Activated CD8-positive, alpha-beta memory T cell treated with anti-CD3 and anti-CD28 coated beads for 36 hours (primary cell): Measurements from ENCODE around the gene MAP2K3. TPM values are rescaled to one million over a fixed set of nuclear protein-coding genes. Genes with fewer than 3 reads are reported as not detected.

Experiments used
- CTCF ChIA-PET: fragments of 350-600 bp; sonication (Branson Sonifier 250); formaldehyde crosslinking; loops from one replicate; lab custom pipeline; 2021; ENCODE audit warnings: antibody characterized with exemption; lab: Charles Lee
- POLR2A ChIA-PET: fragments of 350-600 bp; sonication (Branson Sonifier 250); formaldehyde crosslinking; loops from one replicate; lab custom pipeline; 2021; ENCODE audit warnings: antibody characterized with exemption; lab: Charles Lee
- total RNA-seq, 2 experiments: library from RNA; stranded (reverse); gene quantifications; one replicate each; pipeline ENCODE4 v1.2.3, GENCODE V29; 2021

MAP2K3 gene
- total RNA-seq, 2 experiments from 2014 or later, result 170 to 171 TPM

DNA sequence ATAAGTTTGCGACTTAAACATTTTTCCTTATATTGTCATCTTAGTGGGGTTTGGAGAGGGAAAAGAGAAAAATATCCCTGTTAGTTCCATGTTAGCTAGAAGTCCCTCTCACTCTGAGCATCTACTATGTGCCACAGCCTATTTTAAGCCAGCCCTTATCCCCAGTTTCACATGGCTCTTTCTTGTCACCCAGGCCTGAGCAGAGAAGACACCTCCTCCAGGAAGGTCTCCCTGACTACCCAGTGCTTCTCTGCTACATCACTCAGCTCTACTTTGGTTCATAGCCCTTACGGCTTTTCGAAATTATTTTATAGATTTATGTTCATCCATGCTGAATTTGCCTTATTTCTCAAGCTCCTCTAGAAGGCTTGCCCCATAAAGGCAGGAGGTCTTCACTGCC is 7.2 kb upstream of the MAP2K3 start:
- ChIA-PET POLR2A (no interaction called here), CTCF (interaction anchor here (0.7 to 3.1 kb wide), 3 partner anchors 9 to 235 kb away, joined by 3 to 21 read pairs (median 5); no protein-coding TSS in a partner anchor)

DNA sequence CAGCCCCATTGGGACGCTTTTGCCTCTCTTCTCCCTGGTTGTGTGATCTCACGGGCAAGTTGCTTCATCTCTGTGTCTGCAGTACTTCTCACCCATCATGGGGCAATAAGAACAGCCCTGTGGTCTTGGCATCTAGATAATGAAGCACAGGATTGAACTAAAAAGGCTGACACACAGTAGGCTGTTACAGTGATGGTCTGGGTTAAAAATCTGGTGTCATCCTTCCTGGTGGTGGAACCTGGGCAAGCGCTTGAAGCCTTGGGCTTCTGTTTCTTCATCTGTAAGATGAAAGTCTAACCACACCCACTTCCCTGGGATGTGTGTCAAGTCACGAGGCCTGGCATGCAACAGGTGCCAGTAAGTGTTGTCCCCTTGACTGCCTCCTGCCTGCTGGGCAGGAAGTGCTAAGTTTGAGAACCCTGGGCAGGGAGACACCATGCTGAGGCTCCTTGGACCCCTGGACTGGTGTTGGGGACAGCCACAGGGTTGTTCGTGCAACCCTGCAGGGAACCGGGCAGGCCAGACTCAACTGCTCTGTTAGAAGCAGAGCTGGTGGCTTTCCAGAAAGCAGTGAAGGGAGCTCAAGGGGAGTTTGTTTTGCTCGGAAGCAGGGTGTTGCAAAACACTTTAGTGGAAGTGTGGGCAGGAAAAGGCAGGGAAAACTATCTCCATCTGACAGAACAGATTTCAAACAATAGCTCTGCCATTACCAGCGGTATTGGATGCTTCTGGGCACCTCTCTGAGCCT is 5.9 kb upstream of the MAP2K3 start:
- POLR2A ChIA-PET, result interaction anchor here (0.6 kb wide), 1 partner anchor 11 kb away, joined by 4 read pairs; no protein-coding TSS in a partner anchor
- CTCF ChIA-PET, result interaction anchor here (0.8 to 2.0 kb wide), 10 partner anchors 9 to 235 kb away, joined by 3 to 9 read pairs (median 4); no protein-coding TSS in a partner anchor

DNA sequence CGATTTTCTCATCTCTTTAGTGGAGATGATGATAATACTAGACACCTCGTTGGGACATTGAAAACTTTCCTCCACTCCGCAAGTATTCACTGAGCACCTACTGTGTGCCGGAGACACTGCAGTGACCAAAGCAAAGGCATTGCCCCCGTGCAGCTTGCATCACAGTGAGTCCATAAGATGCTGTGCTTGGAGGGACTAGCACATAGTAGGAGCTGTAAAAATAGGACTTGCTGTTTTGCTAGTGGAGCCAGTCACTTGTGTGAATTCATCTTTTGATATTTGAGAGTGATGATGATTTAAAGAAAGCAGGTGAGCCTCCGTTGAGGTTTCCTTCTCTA is 5.3 kb upstream of the MAP2K3 start:
- ChIA-PET POLR2A (no interaction called here), CTCF (interaction anchor here (0.8 to 2.0 kb wide), 13 partner anchors 9 to 234 kb away, joined by 3 to 9 read pairs (median 5); no protein-coding TSS in a partner anchor)

DNA sequence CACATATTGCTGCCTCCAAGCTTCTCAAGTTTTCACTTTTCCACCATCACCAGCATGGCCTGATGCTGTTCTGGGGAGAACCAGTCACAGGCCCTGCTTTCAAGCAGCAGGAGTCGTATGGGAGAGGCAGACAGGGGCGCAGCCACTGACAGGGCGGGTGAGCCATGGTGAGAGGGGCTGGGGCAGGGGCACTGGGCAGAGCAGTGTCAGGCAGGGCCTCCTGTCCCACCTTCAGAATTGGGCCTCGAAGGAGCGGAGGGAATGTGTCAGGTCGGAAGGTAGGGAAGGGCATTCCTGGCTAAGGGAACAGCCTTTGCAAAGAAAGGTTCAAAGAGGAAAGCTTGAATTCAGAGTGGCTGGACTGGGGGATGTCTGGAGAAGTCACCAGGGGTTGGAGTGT is 4.9 kb upstream of the MAP2K3 start:
- ChIA-PET CTCF (interaction anchor here (0.8 to 2.0 kb wide), 19 partner anchors 9 to 234 kb away, joined by 3 to 9 read pairs (median 4); partner anchors contain the start of gene DHRS7B), POLR2A (no interaction called here)

DNA sequence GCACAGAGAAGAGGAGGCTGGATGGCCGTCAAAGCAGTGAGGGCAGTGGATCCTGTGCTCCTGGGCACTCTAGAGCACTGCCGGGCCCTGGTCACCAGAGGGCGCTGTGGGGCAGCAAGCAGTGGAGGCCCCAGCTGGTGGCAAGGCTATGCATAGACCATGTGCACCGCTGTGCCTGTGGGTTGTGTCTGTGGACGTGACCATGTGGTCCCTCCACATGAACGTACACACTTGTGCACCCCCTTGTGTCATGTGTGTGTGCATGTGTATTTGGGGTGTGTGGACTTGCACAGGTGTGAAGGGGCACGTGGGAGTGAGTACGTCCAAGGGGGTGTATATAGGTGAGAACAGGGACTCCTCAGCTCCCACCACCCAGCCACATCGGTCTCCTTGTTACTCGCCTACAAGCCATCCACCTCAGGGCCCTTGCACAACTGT is 4.4 kb upstream of the MAP2K3 start:
- CTCF ChIA-PET, result interaction anchor here (0.7 to 2.0 kb wide), 15 partner anchors 8 to 233 kb away, joined by 3 to 9 read pairs (median 4); partner anchors contain the start of gene DHRS7B

DNA sequence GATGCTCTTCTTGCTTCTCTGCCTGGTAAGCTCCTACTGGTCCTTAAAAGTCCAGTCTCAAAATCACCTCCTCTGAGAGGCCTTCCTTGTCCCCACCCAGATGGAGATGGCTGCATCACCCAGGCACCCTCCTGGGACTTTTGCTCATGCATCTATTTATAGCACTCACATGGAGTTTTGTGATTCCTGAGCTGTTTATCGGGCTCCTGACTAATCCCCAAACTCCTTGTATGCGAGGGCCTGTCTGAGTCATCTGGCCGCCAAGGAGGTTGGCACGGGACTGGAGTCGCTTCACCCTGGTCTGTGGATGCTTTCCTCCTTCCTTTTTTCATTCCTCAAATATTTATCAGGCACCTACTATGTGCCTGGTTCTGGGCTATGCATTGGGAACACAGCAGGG is 2.3 kb upstream of the MAP2K3 start:
- POLR2A ChIA-PET, result no interaction called here
- CTCF ChIA-PET, result no interaction called here

More for the DNA sequence above, 4.4 kb upstream of the MAP2K3 start:
- POLR2A ChIA-PET, result no interaction called here

DNA sequence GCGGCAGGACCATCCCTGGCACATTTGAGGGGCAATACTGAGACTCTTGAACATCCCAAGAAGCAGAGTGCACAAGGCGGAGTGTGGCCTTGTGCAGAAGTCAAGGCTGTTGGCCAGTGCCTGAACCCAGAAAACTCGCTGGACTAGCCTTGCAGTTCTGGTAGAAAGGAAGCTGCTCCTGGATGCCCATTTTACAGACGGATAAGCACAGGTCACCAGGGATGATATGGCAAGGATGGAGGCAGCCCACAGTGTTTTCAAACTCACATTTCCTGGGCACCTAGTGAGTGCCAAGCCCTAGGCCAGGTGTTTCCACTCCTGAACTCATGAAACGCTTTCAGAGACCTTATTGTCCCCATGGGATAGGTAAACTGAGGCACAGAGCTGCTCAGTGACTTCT is 1.7 kb upstream of the MAP2K3 start:
- ChIA-PET CTCF (no interaction called here), POLR2A (no interaction called here)

DNA sequence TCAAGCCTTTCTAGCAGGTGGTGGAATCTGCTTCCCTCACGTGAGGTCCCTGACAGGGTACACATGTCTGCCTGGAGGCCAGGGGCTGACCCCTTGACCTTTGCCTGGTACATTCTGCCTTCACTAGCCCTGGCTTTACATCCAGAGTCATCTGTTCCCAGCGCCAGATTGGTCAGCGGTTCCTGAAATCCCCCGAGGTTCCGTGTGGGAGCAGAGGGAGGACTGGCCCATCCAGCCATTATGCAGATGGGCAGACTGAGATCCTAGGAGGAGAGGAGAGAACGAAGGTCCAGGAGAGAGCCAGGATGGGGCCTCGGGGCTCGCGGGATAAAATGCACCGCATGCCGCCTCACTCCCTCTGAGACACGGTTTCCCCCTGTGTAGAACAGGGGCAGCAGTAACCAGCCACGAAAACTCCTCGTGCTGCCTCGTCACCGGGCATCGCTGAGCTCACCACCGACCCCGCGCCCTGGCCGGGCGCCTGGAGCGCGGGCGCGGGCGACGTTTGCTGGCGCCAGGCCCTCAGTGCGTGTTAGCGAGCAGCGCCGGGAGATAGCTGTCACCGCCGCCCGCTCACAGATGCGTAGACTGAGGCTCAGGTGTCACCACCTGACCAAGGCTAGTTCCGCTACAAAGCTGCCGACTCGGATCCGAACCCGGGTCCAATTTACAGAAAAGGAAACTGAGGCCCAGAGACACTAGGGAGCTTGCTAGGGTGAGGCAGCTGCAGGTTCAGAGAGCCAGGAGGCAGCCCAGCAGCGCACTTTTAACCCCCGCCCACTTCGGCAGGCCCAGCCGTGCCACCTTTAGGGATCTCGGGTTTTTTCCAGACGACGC is 811 bp upstream of the MAP2K3 start:
- POLR2A ChIA-PET, result no interaction called here
- CTCF ChIA-PET, result no interaction called here

DNA sequence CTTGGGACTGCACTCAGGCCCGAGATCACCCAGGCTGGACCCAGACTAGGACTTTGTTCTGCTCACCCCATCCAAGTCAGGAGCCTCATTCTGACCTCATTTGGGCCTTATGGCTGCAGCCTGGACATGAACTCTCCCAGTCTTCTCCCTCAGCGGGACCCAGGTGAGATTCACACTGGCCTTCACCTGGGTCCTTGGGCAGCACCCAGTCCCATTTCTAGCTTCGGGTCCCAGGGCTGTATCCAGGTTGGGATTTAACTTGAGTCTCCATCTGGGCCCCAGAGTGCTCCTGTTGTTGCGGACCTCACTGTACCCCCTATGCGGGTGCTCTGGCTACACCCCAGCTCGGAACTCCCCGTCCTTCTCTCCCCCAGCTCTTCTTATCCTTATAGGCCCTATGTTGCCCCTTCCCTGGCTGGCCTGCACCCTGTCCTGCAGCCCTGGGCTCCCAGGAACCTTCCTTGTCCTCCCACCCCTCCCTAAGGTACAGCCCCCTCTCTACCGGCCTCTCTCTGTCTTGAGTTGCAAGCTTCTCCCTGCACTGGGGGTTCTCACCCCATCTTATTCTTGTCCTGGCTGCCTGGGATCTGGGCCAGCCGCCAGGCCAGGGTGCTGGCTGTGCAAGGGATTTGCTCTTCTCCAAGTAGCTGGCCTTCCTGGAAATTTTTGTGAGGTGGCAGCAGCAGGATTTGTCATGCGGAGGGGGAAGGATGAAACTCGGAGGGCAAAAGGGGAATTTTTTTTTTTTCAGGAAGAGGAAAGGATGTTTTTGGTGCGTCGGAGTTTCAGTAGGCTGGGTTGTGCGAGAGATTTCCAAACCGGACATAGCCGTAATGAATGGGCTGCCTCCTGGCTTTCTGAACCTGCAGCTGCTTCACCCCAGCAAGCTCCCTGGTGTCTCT is 904 bp downstream of the MAP2K3 start:
- ChIA-PET CTCF (interaction anchor here (3.2 kb wide), 1 partner anchor 227 kb away, joined by 13 read pairs; no protein-coding TSS in a partner anchor), POLR2A (interaction anchor here (1.6 kb wide), 1 partner anchor 10 kb away, joined by 5 read pairs; no protein-coding TSS in a partner anchor)

DNA sequence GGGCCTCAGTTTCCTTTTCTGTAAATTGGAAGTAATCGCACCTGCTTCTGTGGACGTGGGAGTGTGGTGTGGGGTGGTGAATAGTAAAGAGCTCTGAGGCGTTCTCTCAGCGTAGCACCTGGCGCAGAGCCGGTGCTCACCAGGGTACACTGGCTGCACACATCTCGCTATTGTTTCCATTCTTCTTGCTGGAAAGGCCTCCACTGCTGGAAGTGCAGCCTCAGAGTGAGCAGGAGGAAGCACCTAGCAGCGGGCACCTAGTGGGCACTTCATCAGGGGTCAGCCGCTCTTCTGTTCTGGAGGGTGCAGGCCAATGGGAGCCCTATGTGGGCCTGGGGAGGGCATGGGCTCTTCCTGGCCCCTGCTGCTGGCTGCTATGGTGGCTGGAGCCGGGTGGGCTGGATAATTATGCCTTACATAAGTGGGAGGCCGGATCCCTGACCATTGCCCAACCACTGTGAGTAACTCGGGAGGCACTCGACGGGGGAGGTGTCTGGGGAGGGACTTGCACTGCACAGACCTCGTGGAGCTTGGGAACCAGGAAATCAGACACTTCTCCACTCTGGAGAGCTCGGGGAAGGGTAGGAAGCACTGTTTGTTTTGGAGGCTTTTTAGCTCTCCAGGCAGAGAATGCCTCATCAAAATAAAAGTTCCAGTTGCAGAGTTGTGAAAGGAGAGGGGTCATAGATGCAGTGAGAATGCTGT is 1.7 kb downstream of the MAP2K3 start:
- ChIA-PET CTCF (interaction anchor here (0.8 to 3.2 kb wide), 4 partner anchors 8 to 243 kb away, joined by 3 to 13 read pairs (median 6); partner anchors contain the start of gene USP22), POLR2A (interaction anchor here (0.6 to 2.0 kb wide), 3 partner anchors 11 to 243 kb away, joined by 4 to 7 read pairs (median 5); partner anchors contain the start of gene USP22)

DNA sequence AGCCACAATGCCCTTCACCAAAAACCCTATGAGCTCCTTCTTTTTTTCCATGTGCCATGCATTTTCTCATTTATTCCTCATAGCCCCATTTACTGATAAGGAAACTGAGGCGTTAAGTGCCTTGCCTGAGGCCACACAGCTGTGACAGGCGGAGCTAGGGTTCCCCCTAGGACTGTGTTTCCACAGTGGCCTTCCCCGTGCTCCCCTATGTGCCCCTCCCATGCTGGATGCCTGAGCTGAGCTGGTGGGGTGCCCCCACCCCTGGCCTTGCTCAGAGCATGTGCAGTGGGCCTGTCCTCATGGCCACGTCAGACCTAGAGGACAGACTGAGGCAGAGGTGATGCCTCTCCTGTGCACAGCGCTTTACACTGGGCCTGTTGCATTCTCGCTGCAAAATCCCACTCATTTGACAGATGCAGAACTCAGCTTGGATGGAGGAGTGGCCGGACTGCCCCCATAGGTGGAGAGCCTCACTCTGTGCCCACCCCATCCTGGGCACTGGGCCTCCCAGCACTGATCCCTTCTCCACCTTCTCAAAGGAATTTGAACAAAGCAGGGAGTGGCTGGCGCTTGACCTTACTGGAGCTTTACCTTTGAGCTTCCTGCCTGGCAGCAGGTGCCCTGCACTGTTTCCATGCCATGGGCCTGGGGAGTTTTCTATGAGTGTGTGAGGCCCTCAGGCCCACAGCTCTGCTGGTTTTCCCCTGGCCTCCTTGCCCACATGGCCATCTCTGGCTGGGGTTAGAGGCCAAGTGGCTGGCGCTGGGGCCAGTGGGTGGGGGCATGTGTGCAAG is 2.6 kb downstream of the MAP2K3 start:
- ChIA-PET POLR2A (interaction anchor here (0.6 to 2.0 kb wide), 4 partner anchors 11 to 244 kb away, joined by 4 to 13 read pairs (median 6); partner anchors contain the start of gene USP22), CTCF (interaction anchor here (0.8 to 3.2 kb wide), 7 partner anchors 9 to 244 kb away, joined by 3 to 13 read pairs (median 5); partner anchors contain the start of gene USP22)

DNA sequence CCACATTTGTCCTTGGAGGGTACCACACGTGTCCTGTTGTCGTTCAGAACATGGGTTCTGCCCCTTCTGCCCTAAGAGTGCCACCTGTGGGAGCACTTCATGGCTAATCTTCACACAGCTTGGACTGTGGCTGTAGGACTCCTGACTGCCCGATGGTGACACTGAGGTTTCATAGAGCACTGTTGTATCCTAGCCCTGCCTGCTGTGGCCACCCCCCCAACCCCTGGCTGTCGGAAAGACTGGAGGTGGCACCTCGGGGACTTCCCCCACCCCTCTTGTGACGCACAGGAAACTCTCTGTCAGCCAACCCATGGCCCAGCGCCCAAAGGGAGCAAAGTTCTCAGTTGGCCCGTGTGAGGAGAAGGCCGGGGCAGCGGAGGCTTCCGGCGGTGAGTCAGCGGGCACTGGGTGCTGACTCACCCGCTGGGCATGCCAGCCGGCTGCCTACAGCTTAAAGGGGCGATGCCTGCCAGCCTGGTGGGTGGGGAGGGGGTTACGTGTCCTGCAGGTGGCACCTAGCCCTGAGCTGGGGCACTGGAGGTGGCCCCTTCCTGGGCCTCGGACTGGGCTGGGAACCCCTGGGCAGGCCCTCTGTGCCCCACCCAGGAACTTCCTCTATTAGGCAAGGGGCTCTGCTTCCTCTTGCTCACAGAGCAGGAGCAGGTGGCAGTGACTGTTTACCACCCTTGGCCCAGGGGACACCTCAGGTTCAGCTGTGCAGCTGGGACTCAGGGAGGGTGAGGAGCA is 3.4 kb downstream of the MAP2K3 start:
- ChIA-PET POLR2A (interaction anchor here (0.8 to 2.0 kb wide), 6 partner anchors 12 to 244 kb away, joined by 3 to 13 read pairs (median 5); partner anchors contain the start of gene USP22), CTCF (interaction anchor here (0.9 to 3.2 kb wide), 6 partner anchors 8 to 245 kb away, joined by 3 to 13 read pairs (median 6); partner anchors contain the start of gene USP22)

DNA sequence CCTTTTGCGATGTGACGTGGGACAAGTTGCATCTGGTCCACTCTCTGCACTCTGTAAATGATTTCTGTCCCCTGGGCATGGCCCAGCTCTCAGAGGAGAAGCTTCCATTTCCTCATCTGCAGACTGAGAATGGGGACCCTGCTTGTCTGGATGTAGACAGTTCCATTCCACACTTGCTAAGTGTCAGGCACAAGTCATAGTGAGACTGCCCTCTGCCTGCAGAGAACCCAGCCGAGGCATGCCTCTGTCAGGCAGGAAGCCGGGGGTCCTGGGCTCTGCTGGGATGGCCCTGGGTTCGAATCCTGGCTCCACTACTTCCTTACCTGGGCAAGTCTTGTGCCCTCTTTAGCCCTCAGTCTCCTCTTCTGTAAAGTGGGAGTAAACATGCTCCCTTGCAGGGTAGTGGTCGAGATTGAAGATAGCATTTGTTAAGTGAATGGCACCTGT is 4.1 kb downstream of the MAP2K3 start:
- POLR2A ChIA-PET, result interaction anchor here (0.8 to 2.0 kb wide), 5 partner anchors 13 to 245 kb away, joined by 3 to 13 read pairs (median 4); partner anchors contain the start of gene USP22

DNA sequence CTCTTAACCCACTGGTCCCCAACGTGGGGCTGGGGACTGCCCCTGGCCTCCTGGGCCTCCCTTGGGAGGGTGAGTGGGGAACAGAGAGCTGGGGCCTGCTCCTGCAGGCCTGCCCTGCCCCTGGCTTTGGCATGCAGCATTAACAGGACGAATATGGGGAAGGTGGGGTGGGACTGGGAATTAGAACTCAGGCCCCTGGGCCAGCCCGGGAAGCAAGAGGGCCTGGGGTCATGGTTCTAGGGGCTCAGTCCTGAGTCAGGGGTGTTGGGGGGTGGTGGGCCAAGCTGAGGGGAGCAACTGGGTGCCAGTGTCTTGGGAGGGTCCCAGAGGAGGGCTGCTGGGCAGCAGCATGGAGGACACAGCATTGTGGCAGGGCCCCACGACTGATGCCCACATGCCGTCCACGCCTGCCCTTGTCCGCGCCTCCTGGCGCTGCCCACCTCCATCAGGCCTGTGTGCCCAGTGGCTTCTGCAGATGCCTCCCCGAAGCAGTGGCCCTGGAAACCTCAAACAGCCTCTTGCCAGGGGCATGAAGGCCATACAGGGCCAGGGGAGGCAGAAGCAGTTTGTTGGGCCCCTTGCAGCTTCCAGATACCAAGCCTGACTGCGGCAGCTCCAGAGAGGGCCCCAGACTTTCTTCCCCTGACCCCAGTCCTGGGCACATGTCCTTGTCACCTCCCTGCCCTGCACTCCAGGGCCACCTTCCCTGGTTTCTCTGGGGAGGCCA is 4.8 kb downstream of the MAP2K3 start:
- POLR2A ChIA-PET, result no interaction called here

More for the DNA sequence above, 4.1 kb downstream of the MAP2K3 start:
- CTCF ChIA-PET, result interaction anchor here (1.3 to 3.2 kb wide), 4 partner anchors 9 to 245 kb away, joined by 3 to 13 read pairs (median 6); partner anchors contain the start of gene USP22

More for the DNA sequence above, 4.8 kb downstream of the MAP2K3 start:
- CTCF ChIA-PET, result interaction anchor here (1.0 to 1.6 kb wide), 2 partner anchors 9 to 10 kb away, joined by 3 to 6 read pairs; no protein-coding TSS in a partner anchor
